ENCODE data around the gene MPP3. TPM values are rescaled to one million over a fixed set of nuclear protein-coding genes. Genes with fewer than 3 reads are reported as not detected.

MPP3 gene
- total RNA-seq, 2 experiments from 2014 or later = 0.27 to 0.31 TPM

DNA sequence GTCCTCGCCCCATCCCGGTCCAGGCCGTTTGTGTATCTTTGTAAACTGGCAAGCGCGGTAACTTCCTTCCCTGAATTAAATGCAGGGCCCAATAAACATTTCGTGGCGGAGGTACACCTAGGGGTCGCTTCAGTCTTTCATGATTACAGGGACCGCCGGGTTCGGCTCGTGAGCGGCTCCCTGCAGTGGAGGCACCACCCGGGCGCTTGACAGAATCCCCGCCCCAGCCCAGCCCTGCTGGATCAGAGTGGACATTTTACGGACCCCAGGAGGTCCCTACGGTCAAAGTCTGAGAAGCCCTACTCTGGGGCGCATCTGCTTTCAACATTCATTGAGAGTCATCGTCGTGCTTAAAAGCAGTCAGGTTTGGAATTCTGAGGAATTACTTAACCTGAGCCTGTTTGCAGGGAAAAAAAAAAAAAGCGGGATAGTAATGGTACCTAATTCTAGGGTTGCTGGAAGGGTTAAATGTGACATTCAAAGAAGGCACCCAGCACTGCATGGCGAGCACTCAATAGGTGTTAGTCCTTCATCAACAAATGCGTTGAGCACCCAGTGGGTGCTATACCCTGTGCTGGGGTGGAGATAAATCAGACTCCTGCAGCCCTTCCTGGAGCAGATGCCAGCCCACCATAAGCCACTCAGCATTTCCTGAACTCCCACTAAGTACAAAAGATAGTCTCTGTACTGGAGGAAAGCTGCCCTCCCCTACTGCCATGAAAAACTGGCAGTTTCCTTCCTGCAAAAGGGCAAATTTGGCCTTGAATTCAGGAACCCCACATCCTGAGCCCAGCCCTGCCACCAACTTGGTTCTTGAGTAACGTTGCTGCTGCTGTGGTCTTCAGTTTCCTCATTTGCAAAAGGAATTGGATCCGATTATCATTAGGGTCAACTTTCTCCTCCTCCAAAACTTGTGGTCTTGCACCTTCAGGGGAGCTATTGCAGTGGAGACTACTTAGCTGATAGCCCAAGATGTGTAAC lies 53.5 kb downstream of the MPP3 start:
- ChIA-PET CTCF (interaction anchor here (0.9 to 1.9 kb wide), 4 partner anchors 13 to 87 kb away, joined by 3 to 9 read pairs (median 5); partner anchors contain the start of gene CD300LG), POLR2A (interaction anchor here (0.6 kb wide), 1 partner anchor 46 kb away, joined by 3 read pairs; no protein-coding TSS in a partner anchor)
- Mint-ChIP-seq H3K9me3 (no peaks in the 10 kb centered on the region), H3K36me3 (ENCODE audit: low read depth) (peaks cover 2% of the 10 kb centered on the region), H3K4me3 (peak overlapping the region; percentile 77), H3K4me1 (ENCODE audit: low read depth) (peaks cover 10% of the 10 kb centered on the region), H3K27ac (no peak overlapping the region), H3K27me3 (peaks cover 32% of the 10 kb centered on the region)
- TF ChIP-seq, protein P1, sequence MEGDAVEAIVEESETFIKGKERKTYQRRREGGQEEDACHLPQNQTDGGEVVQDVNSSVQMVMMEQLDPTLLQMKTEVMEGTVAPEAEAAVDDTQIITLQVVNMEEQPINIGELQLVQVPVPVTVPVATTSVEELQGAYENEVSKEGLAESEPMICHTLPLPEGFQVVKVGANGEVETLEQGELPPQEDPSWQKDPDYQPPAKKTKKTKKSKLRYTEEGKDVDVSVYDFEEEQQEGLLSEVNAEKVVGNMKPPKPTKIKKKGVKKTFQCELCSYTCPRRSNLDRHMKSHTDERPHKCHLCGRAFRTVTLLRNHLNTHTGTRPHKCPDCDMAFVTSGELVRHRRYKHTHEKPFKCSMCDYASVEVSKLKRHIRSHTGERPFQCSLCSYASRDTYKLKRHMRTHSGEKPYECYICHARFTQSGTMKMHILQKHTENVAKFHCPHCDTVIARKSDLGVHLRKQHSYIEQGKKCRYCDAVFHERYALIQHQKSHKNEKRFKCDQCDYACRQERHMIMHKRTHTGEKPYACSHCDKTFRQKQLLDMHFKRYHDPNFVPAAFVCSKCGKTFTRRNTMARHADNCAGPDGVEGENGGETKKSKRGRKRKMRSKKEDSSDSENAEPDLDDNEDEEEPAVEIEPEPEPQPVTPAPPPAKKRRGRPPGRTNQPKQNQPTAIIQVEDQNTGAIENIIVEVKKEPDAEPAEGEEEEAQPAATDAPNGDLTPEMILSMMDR (IDR thresholded peaks at IDR 0.05) = peak; percentile 18
- DNase-seq (peak; percentile 60), ATAC-seq (peak; percentile 52)
- intact Hi-C loops (cut with micrococcal nuclease) = no loop called here

DNA sequence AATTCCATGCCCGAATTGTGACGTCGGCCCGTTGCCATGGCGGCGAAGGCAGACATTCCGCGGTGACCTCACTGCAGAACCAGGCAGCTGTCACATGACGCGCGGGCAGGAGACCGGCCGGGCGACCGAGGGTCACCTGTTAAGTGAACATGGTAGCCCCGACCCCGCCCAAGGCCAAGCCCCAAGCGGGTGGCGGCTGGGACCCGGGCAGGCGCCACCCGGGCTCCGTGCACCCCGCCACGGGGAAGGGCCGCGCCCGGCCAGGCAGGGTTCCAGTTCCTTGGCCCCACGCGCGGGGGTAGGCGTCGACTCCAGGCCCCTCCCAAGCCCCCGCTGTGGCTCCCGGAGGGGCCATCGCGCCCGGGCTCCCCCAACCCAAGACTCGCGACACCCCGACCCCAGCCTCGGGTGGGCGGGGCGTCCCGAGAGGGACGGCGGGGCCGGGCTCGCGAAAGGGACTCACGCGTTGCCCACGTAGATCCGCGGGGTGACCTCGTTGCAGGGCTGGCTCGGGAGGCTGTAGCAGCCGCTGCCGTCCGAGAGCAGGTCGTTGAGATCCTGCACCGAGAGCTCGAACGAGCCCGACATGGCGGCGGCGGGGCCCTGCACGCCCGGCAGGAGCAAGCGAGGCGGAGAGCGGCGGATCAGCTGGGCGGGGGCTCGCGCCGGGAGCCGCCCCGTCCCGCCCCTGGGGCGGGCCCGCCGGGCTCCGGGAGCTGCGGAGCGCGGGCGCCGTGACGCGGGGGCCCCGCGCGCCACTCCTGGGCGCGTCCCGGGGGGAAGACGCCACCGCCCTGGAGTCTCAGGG lies 54.4 kb downstream of the MPP3 start, which contains the start of gene DUSP3:
TSS of gene DUSP3 (minus strand) at position 641 of the 808 bp plus-strand sequence. CDS start at position 588, 53 bp downstream.
- DNase-seq = peak; percentile 72
- Mint-ChIP-seq H3K4me1 (ENCODE audit: low read depth) (peaks cover 10% of the 10 kb centered on the region), H3K27ac (peak within 1 kb of the TSS; percentile 78), H3K27me3 (peaks cover 27% of the 10 kb centered on the region), H3K36me3 (ENCODE audit: low read depth) (peaks cover 6% of the 10 kb centered on the region), H3K4me3 (peak within 1 kb of the TSS; percentile 79), H3K9me3 (no peaks in the 10 kb centered on the region)
- ChIA-PET CTCF (interaction anchor here (0.9 to 1.6 kb wide), 4 partner anchors 12 to 105 kb away, joined by 3 to 9 read pairs (median 4); no protein-coding TSS in a partner anchor), POLR2A (interaction anchor here (0.6 kb wide), 1 partner anchor 47 kb away, joined by 3 read pairs; no protein-coding TSS in a partner anchor)
- TF ChIP-seq, protein P1 (IDR thresholded peaks at IDR 0.05) = no peak
- peak; percentile 97 for ATAC-seq
- intact Hi-C loops (cut with micrococcal nuclease) = no loop called here

DNA sequence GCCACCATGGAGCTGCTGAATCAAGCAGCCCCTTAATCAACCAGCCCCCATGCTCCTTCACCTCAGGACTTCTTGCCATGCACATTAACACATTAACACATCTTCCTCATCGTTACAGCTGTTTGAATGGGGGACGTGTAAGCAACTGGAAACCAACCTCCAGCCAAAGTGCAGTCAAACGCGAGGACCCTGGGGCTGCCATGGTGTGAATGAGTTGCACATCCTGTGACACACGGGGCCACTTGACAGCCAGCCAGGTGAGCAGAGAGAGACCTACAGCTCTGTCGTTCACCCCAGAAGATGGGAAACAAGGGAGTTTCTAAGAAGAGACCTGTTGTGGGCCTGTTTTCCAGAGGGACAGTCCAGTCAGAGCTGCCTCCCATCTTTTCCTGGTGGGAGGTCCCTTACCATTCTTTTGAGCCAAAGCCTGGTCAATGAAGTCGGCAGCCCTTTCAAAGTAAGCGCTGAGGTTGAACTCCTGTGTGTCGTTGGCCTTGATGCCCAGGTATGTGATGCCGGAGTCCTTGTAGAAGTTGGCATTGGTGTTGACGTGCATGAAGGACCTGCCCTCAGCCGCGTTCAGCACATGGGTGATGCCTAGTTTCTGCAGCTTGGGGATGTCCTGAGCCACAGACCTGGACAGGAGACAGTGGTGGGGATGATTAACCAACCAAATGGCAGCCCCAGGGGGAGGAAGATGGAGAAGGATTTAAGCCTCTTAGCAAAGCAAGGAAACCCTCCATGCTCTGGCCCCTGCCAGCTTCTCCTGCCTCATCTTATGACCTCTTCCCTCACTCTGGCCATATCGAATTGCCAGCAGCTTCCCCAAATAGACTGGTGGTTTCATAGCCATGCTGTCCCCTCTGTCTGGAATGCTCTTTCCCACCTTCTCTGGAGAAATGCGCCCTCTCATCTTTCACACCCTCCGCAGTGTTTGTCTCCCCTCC lies 58.4 kb downstream of the MPP3 start:
- DNase-seq (no peak), ATAC-seq (no peak)
- POLR2A ChIA-PET = no interaction called here
- TF ChIP-seq, protein P1 (IDR thresholded peaks at IDR 0.05) = no peak
- Mint-ChIP-seq H3K27ac (no peak overlapping the region), H3K27me3 (peaks cover 1% of the 10 kb centered on the region), H3K36me3 (ENCODE audit: low read depth) (peaks cover 22% of the 10 kb centered on the region), H3K4me1 (ENCODE audit: low read depth) (peaks cover 8% of the 10 kb centered on the region), H3K9me3 (no peaks in the 10 kb centered on the region), H3K4me3 (no peak overlapping the region)
- CTCF ChIA-PET = interaction anchor here (0.8 to 3.4 kb wide), 6 partner anchors 8 to 82 kb away, joined by 3 to 29 read pairs (median 6); partner anchors contain the start of gene CD300LG
- intact Hi-C loops (cut with micrococcal nuclease) = no loop called here

DNA sequence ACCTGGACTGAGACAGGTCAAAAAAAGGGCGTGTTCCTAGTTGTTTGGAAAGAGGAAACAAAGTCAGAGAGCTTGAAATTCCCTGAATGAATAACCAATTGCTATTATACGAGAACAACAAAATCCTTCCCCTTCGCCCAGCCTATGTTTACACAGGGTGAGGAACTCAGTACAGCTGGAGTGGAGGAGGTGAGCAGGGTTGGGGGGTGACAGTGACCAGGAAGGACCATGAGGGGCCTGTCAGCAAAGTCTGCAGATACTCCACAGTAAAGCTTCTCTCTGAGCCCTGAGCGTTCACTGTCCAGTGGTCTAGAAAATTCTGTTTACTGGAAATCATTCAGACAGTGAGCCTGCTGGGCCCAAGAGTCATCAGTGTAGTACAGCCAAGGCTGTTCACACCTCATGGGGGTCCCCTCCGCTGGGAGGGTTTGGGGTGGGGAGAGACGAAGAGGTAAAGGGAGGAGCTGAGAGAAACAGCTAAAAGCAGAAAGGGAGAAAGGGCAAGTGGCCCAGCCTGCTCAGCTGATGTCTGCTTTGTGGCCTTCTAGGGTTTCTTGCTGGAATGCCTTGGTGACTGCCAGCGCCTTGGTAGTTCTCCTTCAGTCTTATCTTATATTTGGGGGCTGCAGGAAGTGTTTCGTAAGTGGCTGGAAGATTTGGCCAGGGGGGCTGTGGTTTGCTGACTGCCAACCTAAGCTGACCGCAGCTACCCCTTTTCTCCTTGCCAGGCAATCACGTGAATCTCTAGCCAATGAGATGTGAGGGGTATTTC lies 59.9 kb downstream of the MPP3 start:
- ATAC-seq (no peak), DNase-seq (no peak)
- Mint-ChIP-seq H3K36me3 (ENCODE audit: low read depth) (peaks cover 29% of the 10 kb centered on the region), H3K27me3 (no peaks in the 10 kb centered on the region), H3K4me3 (no peak overlapping the region), H3K9me3 (no peaks in the 10 kb centered on the region), H3K27ac (no peak overlapping the region), H3K4me1 (ENCODE audit: low read depth) (peaks cover 3% of the 10 kb centered on the region)
- ChIA-PET CTCF (interaction anchor here (1.0 to 3.4 kb wide), 6 partner anchors 12 to 196 kb away, joined by 3 to 18 read pairs (median 5); partner anchors contain the start of genes CD300LG and SOST), POLR2A (no interaction called here)
- intact Hi-C loops (cut with micrococcal nuclease) = no loop called here
- TF ChIP-seq, protein P1 (IDR thresholded peaks at IDR 0.05) = no peak
